Parathyroid adenoma (tissue), 2 donors: ENCODE data around the gene DNM3.

Source experiments
- H2AFZ ChIP-seq: fragments of 300-600 bp; sonication (generic); one replicate; pipeline ENCODE4 v1.7.0; 2017; ENCODE audit warnings: antibody characterized with exemption, mild to moderate bottlenecking
- H3K27ac ChIP-seq: fragments of 300-600 bp; sonication (generic); one replicate; pipeline ENCODE4 v1.7.0; 2017
- H3K27me3 ChIP-seq: fragments of 300-600 bp; sonication (generic); one replicate; pipeline ENCODE4 v1.7.0; 2017; ENCODE audit warnings: low read length; ENCODE audit not compliant: control insufficient read depth, insufficient read depth
- H3K36me3 ChIP-seq: fragments of 300-600 bp; sonication (generic); one replicate; pipeline ENCODE4 v1.7.0; 2017; ENCODE audit warnings: low read length; ENCODE audit not compliant: control insufficient read depth, insufficient read depth
- H3K4me1 ChIP-seq: fragments of 300-600 bp; sonication (generic); one replicate; pipeline ENCODE4 v1.7.0; 2017; ENCODE audit warnings: control low read depth
- H3K4me2 ChIP-seq: fragments of 300-600 bp; sonication (generic); one replicate; pipeline ENCODE4 v1.7.0; 2017; ENCODE audit warnings: low read length
- H3K4me3 ChIP-seq: fragments of 300-600 bp; sonication (generic); one replicate; pipeline ENCODE4 v1.7.0; 2017; ENCODE audit warnings: low read depth, low read length
- H3K79me2 ChIP-seq: fragments of 300-600 bp; sonication (generic); one replicate; pipeline ENCODE4 v1.7.0; 2017; ENCODE audit warnings: control low read depth
- H3K9ac ChIP-seq: fragments of 300-600 bp; sonication (generic); one replicate; pipeline ENCODE4 v1.7.0; 2017; ENCODE audit warnings: mild to moderate bottlenecking
- H3K9me3 ChIP-seq: fragments of 300-600 bp; sonication (generic); one replicate; pipeline ENCODE4 v1.7.0; 2017; ENCODE audit warnings: low read length; ENCODE audit not compliant: control insufficient read depth
- TF ChIP-seq, protein P1 (sequence below): fragments of 300-600 bp; sonication (generic); IDR thresholded peaks from one replicate; pipeline ENCODE4 v1.7.0; 2017; ENCODE audit warnings: antibody characterized with exemption, mild to moderate bottlenecking
- donor health status: primary hyperparathyroidism.

Gene DNM3

DNA sequence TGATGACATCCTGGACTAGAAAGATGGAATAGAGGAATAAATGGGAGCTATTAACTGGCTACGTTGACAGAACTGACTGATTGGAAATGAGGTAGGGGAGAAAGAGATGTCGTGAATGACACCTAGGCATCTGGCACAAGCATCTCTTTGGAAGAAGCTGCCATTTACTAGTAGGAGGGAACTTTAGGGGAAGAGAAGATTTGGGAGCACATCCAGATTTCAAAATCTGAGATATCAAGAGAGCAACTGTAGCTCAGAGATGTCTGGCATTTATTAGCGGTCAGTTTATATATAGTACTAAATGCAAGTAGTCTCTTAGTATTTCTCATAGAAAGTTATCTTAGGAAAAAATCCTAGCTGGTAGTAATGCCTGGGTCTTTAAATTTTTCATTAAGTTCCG lies 447.3 kb downstream of the DNM3 start:
- H3K9ac ChIP-seq: no peak overlapping the region
- H2AFZ ChIP-seq: no peak overlapping the region
- H3K79me2 ChIP-seq: no peaks in the 10 kb centered on the region
- no peaks in the 10 kb centered on the region for H3K27me3 ChIP-seq
- no peak overlapping the region for H3K27ac ChIP-seq
- H3K4me2 ChIP-seq: no peak overlapping the region
- H3K9me3 ChIP-seq: no peaks in the 10 kb centered on the region
- H3K4me1 ChIP-seq: no peaks in the 10 kb centered on the region
- no peak overlapping the region for H3K4me3 ChIP-seq
- TF ChIP-seq, protein P1, sequence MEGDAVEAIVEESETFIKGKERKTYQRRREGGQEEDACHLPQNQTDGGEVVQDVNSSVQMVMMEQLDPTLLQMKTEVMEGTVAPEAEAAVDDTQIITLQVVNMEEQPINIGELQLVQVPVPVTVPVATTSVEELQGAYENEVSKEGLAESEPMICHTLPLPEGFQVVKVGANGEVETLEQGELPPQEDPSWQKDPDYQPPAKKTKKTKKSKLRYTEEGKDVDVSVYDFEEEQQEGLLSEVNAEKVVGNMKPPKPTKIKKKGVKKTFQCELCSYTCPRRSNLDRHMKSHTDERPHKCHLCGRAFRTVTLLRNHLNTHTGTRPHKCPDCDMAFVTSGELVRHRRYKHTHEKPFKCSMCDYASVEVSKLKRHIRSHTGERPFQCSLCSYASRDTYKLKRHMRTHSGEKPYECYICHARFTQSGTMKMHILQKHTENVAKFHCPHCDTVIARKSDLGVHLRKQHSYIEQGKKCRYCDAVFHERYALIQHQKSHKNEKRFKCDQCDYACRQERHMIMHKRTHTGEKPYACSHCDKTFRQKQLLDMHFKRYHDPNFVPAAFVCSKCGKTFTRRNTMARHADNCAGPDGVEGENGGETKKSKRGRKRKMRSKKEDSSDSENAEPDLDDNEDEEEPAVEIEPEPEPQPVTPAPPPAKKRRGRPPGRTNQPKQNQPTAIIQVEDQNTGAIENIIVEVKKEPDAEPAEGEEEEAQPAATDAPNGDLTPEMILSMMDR: no peak
- no peaks in the 10 kb centered on the region for H3K36me3 ChIP-seq

DNA sequence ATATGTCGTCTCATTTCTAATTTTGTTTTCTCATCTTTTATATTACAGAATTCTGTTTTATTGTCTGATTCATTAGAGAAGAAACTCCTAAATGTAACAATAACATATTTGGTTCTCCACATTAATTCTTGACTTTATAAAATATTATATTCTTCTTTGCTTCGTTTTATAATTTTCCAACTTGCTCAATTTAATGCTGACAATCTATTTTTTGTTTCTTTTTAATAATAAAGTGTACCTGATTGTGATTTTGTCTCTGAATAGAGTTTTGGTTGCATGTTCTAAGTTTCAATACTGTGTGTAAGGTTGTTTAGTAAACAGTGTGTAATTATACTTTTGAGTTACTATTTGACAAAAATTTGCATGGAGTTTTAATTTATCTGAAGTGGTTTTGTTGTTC lies 448.1 kb downstream of the DNM3 start:
- H3K36me3 ChIP-seq: no peaks in the 10 kb centered on the region
- TF ChIP-seq, protein P1: no peak
- no peaks in the 10 kb centered on the region for H3K27me3 ChIP-seq
- H3K79me2 ChIP-seq: no peaks in the 10 kb centered on the region
- H2AFZ ChIP-seq: no peak overlapping the region
- H3K9me3 ChIP-seq: no peaks in the 10 kb centered on the region
- H3K9ac ChIP-seq: no peak overlapping the region
- no peak overlapping the region for H3K4me3 ChIP-seq
- no peaks in the 10 kb centered on the region for H3K4me1 ChIP-seq
- H3K27ac ChIP-seq: no peak overlapping the region
- H3K4me2 ChIP-seq: no peak overlapping the region

- Histone ChIP-seq H3K4me3 (no peak overlapping the region), H3K4me2 (no peak overlapping the region), H3K27me3 (no peaks in the 10 kb centered on the region), H2AFZ (no peak overlapping the region), H3K4me1 (no peaks in the 10 kb centered on the region), H3K9me3 (no peaks in the 10 kb centered on the region), H3K79me2 (no peaks in the 10 kb centered on the region), H3K27ac (no peak overlapping the region), H3K36me3 (no peaks in the 10 kb centered on the region), H3K9ac (no peak overlapping the region)
- TF ChIP-seq, protein P1: no peak
These were observed 451.5 kb downstream of the DNM3 start for GRCh38 chr1:172292840-172293239.

DNA sequence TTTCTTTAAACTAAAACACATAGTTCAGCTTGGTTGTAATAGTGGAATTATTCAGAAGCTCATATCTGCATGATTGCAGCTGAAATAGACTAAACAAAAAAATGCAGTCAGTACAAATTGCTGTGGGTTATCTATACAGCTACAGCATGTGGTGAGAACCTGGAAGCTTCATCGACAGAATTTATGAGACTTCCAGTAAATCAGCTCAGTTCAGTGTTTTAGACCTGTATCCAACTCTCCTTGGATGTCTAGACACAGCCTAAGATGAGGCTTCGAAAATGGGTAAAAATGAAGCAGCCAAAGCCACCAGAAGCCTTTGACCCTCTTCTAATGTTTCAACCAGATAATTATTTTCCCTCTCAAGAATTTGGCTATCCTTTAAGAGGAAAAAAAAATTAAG lies 452.1 kb downstream of the DNM3 start:
- TF ChIP-seq, protein P1: no peak
- H3K36me3 ChIP-seq: no peaks in the 10 kb centered on the region
- H3K79me2 ChIP-seq: no peaks in the 10 kb centered on the region
- H3K9me3 ChIP-seq: no peaks in the 10 kb centered on the region
- no peaks in the 10 kb centered on the region for H3K4me1 ChIP-seq
- no peak overlapping the region for H2AFZ ChIP-seq
- no peak overlapping the region for H3K4me3 ChIP-seq
- no peaks in the 10 kb centered on the region for H3K27me3 ChIP-seq
- no peak overlapping the region for H3K27ac ChIP-seq
- no peak overlapping the region for H3K9ac ChIP-seq
- no peak overlapping the region for H3K4me2 ChIP-seq

DNA sequence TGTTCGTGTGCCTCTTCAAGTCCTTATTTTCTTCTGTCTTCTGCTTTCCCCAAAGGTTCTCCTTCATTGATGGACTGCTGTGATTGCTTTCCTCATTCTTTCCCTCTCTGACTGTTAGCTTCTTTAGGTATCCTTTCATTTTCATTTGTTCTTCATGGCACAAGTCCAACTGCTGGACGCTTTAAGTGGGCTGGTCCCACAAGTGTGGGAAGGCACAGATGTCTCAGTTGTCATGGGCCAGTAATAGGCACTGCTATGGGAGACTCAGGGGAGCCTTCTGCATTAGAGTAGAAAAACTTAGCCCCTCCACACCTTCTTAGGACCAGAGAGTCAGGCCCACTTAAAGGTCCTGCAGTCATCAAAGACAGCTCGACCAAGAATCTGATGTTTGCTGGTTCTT lies 456.8 kb downstream of the DNM3 start:
- H3K27me3 ChIP-seq: no peaks in the 10 kb centered on the region
- no peak overlapping the region for H3K4me2 ChIP-seq
- no peak overlapping the region for H2AFZ ChIP-seq
- no peaks in the 10 kb centered on the region for H3K36me3 ChIP-seq
- no peak overlapping the region for H3K27ac ChIP-seq
- no peaks in the 10 kb centered on the region for H3K79me2 ChIP-seq
- H3K9me3 ChIP-seq: no peaks in the 10 kb centered on the region
- H3K4me1 ChIP-seq: no peaks in the 10 kb centered on the region
- no peak overlapping the region for H3K9ac ChIP-seq
- no peak overlapping the region for H3K4me3 ChIP-seq
- TF ChIP-seq, protein P1: no peak
